Activated CD4-positive, alpha-beta T cell treated with anti-CD3 and anti-CD28 coated beads, Interleukin-2, Interleukin-6, amounts not matched to agents 100 ng/mL and 50 ng/mL, durations not matched to agents 16 hours and 8 hours (primary cell): ENCODE data around the gene SP7.
"Not testable (repeated sequence)": the region's sequence is repeated elsewhere in the genome, so short reads cannot be mapped to it uniquely, and the experiment has no call there.

Experiments used
- DNase-seq: peaks from one replicate; pipeline ENCODE4 v3.0.0-alpha.2; 2020

SP7 gene

DNA sequence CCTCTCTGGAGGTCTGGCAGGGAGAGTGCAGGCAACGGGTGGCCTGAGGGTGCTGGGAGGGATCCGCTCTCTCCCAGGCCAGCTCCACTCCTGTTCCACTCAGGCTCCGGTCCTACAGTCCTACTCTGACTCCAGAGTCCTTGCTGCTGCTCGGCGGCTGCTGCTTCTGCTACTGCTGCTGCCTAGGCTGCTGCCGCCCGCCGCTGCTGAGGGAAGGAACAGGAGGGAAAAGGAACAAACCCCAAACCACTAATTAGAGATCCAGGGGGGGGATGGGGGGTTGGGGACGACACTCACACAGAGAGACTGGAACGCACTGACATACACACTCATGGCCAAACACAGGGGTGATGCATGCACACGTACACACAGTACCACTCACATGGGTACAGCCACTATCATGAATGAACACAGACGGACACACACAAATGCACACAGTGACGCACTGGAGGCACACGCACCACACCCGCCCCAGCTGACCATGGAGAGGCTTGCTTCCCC is at the start of gene SP7:
Gene SP7, minus strand, starts transcription at position 174 of the 501 bp plus-strand sequence. CDS start 708 bp downstream, outside the sequence.
- DNase-seq = no peak

DNA sequence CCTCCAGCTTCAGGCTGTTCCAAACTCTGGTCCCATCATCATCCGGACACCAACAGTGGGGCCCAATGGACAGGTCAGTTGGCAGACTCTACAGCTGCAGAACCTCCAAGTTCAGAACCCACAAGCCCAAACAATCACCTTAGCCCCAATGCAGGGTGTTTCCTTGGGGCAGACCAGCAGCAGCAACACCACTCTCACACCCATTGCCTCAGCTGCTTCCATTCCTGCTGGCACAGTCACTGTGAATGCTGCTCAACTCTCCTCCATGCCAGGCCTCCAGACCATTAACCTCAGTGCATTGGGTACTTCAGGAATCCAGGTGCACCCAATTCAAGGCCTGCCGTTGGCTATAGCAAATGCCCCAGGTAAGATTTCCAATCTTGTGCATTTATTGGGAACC is 47.1 kb upstream of the SP7 start:
- DNase-seq = no peak

DNA sequence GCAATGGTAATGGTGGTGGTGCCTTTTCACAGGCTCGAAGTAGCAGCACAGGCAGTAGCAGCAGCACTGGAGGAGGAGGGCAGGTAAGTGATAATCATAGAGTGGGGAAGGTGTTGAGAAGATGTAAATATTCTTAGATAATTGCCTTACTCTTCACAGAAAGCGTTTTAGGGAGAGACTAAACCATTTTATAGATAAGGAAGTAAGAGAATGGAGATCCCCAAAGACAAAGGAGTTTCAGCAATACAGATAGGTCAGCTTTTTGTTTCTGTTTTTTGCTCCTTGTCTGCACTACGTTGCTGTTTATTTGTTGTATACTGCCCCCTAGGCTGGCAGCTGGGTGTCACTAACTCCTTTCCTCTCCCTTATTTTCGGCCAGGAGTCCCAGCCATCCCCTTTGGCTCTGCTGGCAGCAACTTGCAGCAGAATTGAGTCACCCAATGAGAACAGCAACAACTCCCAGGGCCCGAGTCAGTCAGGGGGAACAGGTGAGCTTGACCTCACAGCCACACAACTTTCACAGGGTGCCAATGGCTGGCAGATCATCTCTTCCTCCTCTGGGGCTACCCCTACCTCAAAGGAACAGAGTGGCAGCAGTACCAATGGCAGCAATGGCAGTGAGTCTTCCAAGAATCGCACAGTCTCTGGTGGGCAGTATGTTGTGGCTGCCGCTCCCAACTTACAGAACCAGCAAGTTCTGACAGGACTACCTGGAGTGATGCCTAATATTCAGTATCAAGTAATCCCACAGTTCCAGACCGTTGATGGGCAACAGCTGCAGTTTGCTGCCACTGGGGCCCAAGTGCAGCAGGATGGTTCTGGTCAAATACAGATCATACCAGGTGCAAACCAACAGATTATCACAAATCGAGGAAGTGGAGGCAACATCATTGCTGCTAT is 45.8 kb upstream of the SP7 start:
- DNase-seq = peak; percentile 66

DNA sequence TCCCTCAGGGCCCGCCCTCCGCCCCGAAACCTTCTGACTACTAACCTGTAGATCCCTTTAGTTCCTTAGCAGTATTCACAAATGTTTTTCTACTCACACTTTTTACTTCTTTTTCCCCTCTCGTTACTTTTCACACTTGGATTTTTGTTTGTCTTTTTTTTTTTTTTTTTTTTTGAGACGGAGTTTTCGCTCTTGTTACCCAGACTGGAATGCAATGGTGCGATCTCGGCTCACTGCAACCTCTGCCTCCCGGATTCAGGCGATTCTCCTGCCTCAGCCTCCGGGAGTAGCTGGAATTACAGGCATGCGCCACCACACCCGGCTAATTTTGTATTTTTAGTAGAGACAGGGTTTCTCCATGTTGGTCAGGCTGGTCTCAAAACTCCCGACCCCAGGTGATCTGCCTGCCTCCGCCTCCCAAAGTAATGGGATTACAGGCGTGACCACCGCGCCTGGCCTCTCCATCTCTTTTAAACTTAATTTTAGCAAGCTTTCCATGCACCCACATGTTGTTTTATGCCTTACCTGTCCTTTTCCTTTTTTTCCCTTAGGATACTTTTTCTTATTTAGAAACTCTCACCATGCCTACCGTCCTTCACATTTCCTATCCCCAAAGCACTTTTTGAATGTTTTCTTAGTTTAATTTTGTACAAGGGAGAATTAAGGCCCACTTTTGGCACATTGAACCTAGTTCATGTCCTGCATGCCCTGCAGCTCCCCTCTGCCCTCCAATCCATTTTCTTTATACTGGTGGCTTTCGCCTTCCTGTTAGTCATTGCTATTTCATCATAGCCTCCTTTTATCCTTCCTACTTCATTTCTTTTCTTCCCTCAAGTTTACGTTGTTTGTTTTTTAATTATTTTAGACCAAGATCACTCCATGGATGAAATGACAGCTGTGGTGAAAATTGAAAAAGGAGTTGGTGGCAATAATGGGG is 44.9 kb upstream of the SP7 start:
- peak; percentile 26 for DNase-seq

DNA sequence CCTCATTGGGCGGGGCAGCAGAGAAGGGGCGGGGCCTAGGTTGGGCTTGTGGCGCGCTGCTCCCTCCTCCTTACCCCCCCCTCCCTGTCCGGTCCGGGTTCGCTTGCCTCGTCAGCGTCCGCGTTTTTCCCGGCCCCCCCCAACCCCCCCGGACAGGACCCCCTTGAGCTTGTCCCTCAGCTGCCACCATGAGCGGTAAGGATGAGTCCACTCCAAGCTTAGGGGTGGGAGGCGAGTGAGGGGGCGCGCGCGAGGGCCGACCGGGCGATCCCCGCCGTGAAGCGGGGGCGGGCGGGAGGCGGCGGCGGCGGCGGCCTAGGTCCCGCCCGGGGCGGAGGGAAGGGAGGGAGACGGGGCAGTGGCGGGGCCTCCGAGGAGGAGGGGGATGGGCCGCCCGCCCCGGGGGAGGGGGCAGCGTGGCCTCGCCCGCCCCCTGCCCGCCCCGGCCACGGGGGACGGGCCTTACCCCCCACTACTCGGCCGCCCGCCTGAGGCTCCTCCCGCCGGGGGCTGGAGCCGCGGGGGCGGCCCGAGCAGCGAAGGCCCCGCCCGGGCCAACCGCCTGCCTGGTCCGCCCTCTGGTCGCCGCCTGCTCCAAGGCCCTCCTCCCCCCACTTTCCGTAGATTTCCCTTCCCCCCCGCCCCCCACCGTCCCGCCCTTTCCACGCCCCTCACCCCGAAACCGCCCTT is 44.1 kb upstream of the SP7 start, which contains the start of gene SP1:
Gene SP1, plus strand, starts transcription at position 73 of the 690 bp plus-strand sequence. Its CDS starts 116 bp downstream, at position 189.
- DNase-seq = peak; percentile 94

DNA sequence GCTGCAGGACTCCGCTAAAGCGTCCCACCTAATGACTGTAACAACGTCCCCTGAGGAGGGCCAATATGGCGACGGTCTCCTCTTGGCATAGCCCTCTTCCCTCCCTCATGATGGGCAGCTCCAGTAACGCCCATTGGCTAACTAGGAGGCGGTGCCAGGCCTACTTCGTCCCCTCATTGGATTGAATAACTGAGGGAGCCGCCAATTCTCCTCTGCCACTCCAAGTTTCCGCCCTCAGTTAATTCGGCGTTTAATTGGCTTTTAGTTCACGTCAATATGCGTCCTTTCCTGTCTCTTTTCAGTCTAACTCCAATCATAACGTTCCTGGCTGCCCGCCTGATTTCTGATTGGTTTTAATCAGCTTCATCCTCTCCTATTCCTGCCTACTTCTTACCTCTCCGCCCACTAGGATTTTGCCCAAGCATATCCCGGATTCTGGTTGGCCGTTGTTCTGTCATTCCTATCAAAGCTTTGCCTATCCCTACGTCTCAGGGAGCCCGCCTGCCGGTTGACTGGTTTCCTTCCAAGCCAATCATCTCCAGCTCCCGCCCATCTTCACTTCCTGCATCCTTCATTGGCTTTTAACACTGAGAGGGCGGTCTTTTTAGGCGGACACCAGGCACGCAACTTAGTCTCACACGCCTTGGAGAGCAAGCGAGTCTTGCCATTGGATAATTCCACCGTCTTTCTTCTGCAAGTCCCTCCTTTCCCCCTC is 43.4 kb upstream of the SP7 start:
- peak; percentile 100 for DNase-seq

DNA sequence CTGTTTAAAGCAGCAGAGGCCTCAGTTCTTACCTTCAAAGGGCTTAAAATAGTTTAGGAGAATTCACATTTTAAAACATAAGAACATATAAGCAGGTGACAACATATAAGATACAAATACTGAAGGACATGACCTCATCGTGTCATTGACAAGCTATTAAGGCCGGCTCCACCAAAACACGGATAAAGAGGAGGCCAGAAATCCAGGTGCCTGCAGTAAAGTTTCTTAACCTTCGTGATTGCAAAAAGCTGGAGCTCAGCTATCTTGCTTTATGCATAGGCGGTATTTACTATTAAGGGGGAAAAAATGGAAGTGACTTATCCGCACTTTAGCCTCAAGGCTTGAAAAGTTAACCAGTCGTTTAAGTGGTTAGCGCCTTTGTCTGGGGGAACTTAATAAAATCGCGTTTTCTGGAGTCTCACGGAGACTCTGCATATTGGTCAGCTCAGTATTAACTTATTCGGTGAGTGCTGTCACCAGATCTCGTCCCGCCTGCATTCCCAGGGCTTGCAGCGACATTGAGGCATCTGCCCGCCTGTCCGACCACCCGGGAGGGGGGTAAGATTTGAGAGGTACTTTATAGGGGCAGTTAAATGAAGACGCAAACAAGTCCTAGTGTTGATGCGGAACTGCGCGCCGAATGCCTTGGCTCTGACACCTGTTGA is 42.7 kb upstream of the SP7 start:
- no peak for DNase-seq

DNA sequence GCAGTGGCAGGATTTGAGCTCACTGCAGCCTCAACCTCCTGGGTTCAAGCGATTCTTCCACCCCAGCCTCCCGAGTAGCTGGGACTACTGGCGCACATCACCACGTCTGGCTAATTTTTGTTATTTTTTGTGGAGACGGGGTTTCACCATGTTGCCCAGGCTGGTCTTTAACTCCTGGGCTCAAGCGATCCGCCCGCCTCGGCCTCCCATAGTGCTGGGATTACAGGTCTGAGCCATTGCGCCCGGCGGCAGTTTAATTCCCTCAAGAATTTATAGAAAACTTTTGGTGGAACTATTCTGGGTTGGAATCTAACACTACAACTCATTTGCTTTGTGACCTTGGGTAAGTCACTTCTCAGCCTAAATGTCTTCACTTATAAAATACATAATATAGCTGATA is 42.1 kb upstream of the SP7 start:
- DNase-seq = no peak

DNA sequence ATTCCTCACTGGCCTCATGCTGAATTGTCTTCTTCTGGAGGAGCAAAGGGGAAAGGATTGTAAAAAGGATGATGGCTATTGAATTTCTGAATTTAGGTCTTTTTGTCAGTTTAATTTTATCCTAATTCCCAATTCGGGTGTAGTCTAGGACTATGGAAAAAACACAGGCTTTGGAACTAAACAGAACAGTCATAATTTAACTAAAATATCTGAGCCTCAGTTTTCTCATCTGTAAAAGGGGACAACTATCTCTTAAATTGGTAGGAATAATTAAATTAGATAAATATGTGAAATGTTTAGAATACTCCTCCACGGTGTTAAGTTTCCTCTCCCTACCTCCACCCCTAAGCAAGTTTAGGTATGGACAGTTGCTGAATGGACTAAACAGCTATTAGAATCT is 40.6 kb upstream of the SP7 start:
- DNase-seq = no peak

DNA sequence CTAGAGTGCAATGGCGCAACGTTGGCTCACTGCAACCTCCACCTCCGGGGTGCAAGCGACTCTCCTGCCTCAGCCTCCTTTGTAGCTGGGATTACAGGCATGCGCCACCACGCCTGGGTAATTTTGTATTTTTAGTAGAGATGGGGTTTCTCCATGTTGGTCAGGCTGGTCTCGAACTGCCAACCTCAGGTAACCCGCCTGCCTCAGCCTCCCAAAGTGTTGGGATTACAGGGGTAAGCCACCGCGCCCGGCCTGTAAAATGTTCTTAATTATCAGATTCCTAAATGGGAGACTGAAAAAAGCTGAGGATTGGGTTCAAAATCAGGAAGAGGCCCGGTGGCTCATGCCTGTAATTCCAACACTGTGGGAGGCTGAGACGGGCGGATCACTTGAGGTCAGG is 38.1 kb upstream of the SP7 start:
- DNase-seq = not testable (repeated sequence)

DNA sequence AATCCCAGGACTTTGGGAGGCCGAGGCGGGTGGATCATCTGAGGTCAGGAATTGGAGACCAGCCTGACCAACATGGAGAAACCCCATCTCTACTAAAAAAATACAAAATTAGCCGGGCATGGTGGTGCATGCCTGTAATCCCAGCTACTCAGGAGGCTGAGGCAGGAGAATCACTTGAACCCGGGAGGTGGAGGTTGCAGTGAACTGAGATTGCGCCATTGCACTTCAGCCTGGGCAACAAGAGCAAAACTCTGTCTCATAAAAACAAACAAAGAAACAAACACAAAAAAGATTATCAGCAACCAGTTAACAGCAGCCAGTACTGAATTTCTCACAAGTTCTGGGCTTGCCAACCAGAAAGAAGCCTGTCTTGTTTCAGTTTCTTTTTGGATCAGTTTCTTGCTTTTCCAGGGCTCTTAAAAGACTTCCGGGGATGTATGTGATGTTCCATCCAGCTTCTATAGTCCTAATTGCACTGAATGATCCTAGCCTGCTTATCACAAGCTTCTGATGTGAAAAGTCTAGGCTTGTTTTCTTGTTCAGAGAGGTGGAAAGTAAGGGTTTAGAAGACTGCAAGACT is 37.5 kb upstream of the SP7 start:
- DNase-seq = peak; percentile 24

DNA sequence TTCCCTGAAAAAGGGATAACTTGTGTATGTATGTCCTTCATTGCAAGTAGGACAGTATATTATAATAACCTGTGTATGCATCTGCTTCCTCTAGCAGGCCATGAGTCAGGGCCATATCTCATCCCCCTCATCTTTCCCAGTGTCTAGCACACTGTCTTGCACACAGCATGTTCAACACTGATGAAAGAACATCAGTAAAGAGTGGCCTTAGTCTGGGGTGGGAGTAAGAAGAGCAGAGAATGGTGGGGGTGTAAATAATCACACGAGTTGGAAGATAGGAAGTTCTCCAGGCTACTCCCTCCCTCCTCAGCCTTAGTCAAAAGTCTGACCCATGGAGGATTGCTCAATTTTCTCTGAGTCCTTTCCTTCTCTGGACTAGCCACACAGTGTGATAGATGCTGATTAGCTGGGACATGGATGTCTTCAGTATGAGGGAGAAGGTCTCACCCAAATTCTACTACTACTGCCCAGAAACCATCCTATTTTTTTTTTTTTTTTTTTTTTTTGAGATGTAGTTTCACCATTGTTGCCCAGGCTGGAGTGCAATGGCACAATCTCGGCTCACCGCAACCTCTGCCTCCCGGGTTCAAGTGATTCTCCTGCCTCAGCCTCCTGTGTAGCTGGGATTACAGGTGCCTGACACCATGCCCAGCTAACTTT is 29.2 kb upstream of the SP7 start:
- no peak for DNase-seq

DNA sequence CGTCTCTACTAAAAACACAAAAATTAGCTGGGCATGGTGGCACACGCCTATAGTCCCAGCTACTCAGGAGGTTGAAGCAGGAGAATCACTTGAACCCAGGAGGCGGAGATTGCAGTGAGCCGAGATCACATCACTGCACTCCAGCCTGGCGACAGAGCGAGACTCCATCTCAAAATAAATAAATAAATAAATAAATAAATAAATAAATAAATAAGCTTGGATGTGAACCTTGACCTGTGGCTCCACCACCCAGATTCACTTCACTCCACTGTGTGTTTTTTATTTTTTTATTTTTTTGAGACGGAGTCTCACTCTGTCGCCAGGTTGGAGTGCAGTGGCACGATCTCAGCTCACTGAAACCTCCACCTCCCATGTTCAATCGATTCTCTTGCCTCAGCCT is 25.5 kb upstream of the SP7 start:
- DNase-seq = not testable (repeated sequence)

DNA sequence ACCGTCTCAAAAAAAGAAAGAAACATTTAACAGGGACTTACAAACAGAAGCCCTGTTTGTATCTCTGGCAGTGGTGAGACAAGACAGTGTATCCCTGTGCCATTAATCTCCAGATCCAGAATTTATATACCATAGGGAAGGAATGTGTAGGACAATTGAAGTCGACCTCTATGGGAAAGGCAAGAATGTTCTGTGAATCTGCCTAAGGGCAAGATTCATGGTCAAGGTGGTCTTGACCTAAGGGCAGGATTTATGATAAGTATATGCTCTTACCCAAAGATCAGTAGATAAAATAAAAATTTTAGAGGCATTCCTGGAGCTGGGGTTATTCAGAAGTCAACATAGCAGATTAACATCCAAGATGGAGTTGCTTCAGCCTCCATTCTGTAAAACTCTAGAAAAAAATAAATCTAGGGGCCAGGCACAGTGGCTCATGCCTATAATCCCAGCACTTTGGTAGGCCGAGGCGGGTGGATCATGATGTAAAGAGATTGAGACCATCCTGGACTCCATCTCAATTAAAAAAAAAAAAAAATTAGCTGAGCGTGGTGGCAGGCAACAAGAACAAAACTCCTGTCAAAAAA is 22.8 kb upstream of the SP7 start:
- DNase-seq = no peak

DNA sequence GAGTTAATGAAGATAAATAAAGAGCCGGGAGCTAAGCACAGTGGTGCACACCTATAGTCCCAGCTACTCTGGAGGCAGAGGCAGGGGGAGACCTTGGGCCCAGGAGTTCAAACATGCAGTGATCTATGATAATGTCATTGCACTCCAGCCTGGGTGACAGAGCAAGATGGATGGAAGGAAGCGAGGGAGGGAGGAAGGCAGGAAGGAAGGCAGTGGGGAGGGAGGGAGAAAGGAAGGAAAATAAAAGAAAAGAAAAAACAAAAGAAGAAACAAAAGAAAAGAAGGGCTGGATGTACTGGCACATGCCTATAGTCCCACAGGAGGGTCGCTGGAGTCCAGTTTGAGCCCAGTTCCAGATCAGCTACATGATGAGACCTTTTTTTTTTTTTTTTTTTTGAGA is 19.0 kb upstream of the SP7 start:
- no peak for DNase-seq

DNA sequence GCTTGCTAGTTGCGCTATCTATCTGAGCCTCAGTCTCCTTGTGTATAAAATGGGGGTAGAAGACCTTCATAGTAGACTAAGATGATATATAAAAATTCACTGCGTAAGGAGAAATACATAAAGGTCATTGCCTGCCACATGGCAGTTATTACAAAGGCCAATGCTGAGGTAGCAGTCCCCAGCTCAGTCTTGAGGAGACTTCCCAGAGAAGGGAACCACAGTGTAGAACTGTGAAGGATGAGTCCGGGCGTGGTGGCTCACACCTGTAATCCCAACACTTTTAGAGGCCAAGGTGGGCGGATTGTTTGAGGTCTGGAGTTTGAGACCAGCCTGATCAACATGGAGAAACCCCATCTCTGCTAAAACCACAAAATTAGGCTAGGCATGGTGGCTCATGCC is 17.1 kb upstream of the SP7 start:
- DNase-seq = no peak

DNA sequence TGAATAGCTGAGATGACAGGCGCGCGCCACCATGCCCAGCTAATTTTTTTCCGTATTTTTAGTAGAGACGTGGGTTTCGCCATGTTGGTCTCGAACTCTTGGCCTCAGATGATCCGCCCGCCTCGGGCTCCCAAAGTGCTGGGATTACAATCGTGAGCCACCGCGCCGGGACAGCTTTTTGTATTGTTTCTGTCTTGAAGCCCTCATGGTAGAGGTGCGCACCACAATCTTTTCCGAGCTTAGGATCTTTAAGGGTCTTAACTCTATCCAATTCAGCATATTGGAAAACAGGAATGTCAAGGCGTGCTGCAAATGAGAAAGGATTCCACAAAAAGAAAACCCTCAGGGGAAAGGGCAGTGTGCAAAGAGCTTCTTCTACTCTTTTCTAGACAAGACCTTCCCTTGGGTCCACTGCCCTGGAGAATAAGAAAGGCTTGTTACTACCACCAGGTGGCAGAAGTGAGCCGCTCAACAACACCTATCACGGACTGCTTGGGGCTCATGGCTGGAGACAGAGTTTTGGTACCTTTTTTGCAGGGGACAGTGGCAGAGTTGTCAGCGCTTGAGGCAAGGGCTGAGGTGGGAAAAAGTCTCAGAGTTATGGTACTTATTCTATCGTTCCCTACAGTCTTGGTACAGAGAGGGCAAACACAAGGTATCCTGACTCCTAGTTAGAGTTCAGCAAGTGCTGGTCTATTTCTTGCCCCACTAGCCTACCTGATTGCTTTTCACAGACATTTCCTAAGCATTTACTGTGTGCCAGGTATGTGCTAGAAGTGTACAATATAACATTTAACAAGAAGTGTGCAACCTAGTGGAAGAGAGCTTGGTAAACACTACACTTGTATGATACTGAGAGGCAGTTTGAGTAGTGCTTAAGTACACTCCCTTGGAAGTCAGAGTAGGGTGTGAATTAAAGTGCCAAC is 16.4 kb upstream of the SP7 start:
- DNase-seq = peak; percentile 91

DNA sequence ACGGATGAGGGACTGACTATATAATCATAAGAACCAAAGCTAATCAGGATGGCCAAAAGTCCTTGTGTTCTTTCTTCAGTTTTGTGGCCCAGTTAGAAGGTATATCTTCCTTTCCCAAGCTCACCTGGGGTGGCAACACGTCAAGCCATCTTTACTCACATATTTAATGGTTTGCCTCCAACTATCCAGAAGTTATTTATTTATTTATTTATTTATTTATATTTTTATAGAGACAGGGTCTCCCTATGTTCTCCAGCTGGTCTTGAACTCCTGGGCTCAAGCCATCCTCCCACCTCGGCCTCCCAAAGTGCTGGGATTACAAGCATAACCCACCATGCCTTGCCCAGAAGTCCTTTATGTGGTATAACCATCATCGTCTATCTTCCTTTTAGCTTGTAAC is 11.8 kb upstream of the SP7 start:
- no peak for DNase-seq

DNA sequence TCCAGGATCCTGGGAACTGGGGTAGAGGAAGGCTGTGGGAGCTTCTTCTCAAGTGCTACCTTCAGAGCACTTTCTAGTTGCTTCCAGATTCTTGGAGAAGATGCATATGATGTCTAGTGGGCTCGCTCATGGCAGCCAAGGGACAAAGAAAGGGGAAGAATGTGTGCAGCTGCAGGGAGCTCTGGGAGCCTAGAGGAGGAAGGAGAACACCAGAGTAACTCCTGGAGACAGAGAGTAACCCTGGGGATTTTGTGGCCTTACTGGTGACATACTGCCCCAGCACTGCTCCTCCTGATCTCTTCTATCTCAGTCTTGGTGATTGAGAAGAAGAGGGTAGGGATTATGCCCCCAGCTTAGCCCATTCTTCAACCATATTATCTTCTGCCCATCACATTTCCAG is 10.3 kb upstream of the SP7 start:
- no peak for DNase-seq
